Measurements from ENCODE around the gene NDUFAF8. TPM values are rescaled to one million over a fixed set of nuclear protein-coding genes. Genes with fewer than 3 reads are reported as not detected.

NDUFAF8 gene
- total RNA-seq, 1 experiment from 2014 or later: 65.0 TPM

GRCh38 chr17:81258292-81258691 lies 19.2 kb downstream of the NDUFAF8 start:
- Mint-ChIP-seq H3K27me3 (ENCODE audit: insufficient read depth, unreplicated experiment) (no peaks in the 10 kb centered on the region), H3K4me1 (ENCODE audit: low read depth, unreplicated experiment) (no peaks in the 10 kb centered on the region), H3K27ac (ENCODE audit: unreplicated experiment) (no peak overlapping the region), H3K36me3 (ENCODE audit: insufficient read depth, unreplicated experiment) (peaks cover 22% of the 10 kb centered on the region), H3K9me3 (ENCODE audit: unreplicated experiment) (no peaks in the 10 kb centered on the region), H3K4me3 (ENCODE audit: unreplicated experiment) (no peak overlapping the region)
- H3K27me3 ChIP-seq (replicated peaks; ENCODE audit: control insufficient read depth, insufficient read depth, low read length): no peaks in the 10 kb centered on the region
- H3K9me3 ChIP-seq: no peaks in the 10 kb centered on the region
- TF ChIP-seq CTCF (IDR thresholded peaks at IDR 0.05; ENCODE audit: insufficient read depth in 1 of 2, low read depth in 1 of 2, low read length in 1 of 2, severe bottlenecking in 1 of 2, unreplicated experiment in 1 of 2): no peak
- H3K4me3 ChIP-seq (ENCODE audit: low read depth, low read length): no peak overlapping the region
- DNase-seq: no peak
- ChIA-PET CTCF (no interaction called here), POLR2A (no interaction called here)
- intact Hi-C loops (cut with micrococcal nuclease; ENCODE audit: unreplicated experiment): loop anchor here (5.0 kb wide), 1 partner anchor 39 kb away; the partner anchor contains the start of gene SLC38A10
- no TSS peak for BruUV-seq (replicated peaks)
- no peaks in the 10 kb centered on the region for H3K4me1 ChIP-seq
- peaks cover 2% of the 10 kb centered on the region; the same call in 1 of the 2 replicates for H3K36me3 ChIP-seq (ENCODE audit: control insufficient read depth, insufficient read depth, low read length)

DNA sequence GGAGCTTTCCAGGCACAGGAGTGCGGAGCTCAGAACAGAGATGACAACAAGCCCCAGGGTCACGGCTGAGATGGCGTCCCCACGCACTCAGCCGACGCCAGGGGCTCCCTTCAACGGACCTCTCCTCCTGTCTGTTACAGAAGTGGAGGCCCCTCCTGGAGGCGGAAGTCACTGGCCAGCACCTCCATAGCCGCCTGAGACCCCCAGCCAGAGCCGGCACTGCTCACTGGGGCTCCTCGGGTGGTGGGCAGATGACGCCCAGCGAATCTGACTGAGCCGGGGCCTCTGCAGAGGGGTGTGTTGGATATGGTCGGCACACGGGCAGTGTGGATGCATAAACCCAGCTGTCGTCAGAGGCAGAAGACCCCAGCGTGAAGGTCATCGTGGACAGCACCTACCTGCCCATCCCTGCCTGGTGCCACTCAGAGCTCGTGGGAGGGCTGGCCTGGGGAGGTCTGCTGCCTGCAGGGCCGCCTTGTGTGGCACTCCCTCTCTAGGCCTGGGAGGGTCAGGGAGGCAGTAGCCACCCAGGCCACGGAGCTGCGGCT lies 20.0 kb downstream of the NDUFAF8 start:
- no TSS peak for BruUV-seq (replicated peaks)
- no peak overlapping the region for H3K4me3 ChIP-seq (ENCODE audit: low read depth, low read length)
- TF ChIP-seq CTCF (IDR thresholded peaks at IDR 0.05; ENCODE audit: insufficient read depth in 1 of 2, low read depth in 1 of 2, low read length in 1 of 2, severe bottlenecking in 1 of 2, unreplicated experiment in 1 of 2): no peak
- no peaks in the 10 kb centered on the region for H3K9me3 ChIP-seq
- Mint-ChIP-seq H3K27ac (ENCODE audit: unreplicated experiment) (no peak overlapping the region), H3K4me3 (ENCODE audit: unreplicated experiment) (no peak overlapping the region), H3K36me3 (ENCODE audit: insufficient read depth, unreplicated experiment) (peaks cover 18% of the 10 kb centered on the region), H3K4me1 (ENCODE audit: low read depth, unreplicated experiment) (no peaks in the 10 kb centered on the region), H3K9me3 (ENCODE audit: unreplicated experiment) (no peaks in the 10 kb centered on the region), H3K27me3 (ENCODE audit: insufficient read depth, unreplicated experiment) (no peaks in the 10 kb centered on the region)
- DNase-seq: no peak
- intact Hi-C loops (cut with micrococcal nuclease; ENCODE audit: unreplicated experiment): loop anchor here (5.0 kb wide), 1 partner anchor 38 kb away; the partner anchor contains the start of gene SLC38A10
- ChIA-PET CTCF (no interaction called here), POLR2A (no interaction called here)
- peaks cover 5% of the 10 kb centered on the region for H3K36me3 ChIP-seq (ENCODE audit: control insufficient read depth, insufficient read depth, low read length)
- no peaks in the 10 kb centered on the region for H3K27me3 ChIP-seq (replicated peaks; ENCODE audit: control insufficient read depth, insufficient read depth, low read length)
- no peaks in the 10 kb centered on the region for H3K4me1 ChIP-seq

GRCh38 chr17:81260171-81260570 lies 21.1 kb downstream of the NDUFAF8 start:
- H3K27ac Mint-ChIP-seq (ENCODE audit: unreplicated experiment): no peak overlapping the region
- Histone ChIP-seq H3K36me3 (ENCODE audit: control insufficient read depth, insufficient read depth, low read length) (peaks cover 5% of the 10 kb centered on the region), H3K4me1 (no peaks in the 10 kb centered on the region), H3K27me3 (replicated peaks; ENCODE audit: control insufficient read depth, insufficient read depth, low read length) (no peaks in the 10 kb centered on the region), H3K4me3 (ENCODE audit: low read depth, low read length) (no peak overlapping the region), H3K9me3 (no peaks in the 10 kb centered on the region)
- no peaks in the 10 kb centered on the region for H3K4me1 Mint-ChIP-seq (ENCODE audit: low read depth, unreplicated experiment)
- no peaks in the 10 kb centered on the region for H3K9me3 Mint-ChIP-seq (ENCODE audit: unreplicated experiment)
- no peak for TF ChIP-seq CTCF (IDR thresholded peaks at IDR 0.05; ENCODE audit: insufficient read depth in 1 of 2, low read depth in 1 of 2, low read length in 1 of 2, severe bottlenecking in 1 of 2, unreplicated experiment in 1 of 2)
- H3K36me3 Mint-ChIP-seq (ENCODE audit: insufficient read depth, unreplicated experiment): peaks cover 19% of the 10 kb centered on the region
- intact Hi-C loops (cut with micrococcal nuclease; ENCODE audit: unreplicated experiment): no loop called here
- no TSS peak for BruUV-seq (replicated peaks)
- POLR2A ChIA-PET: no interaction called here
- no peak overlapping the region for H3K4me3 Mint-ChIP-seq (ENCODE audit: unreplicated experiment)
- CTCF ChIA-PET: interaction anchor here (0.7 kb wide), 1 partner anchor 15 kb away, joined by 3 read pairs; no protein-coding TSS in a partner anchor
- DNase-seq: no peak
- H3K27me3 Mint-ChIP-seq (ENCODE audit: insufficient read depth, unreplicated experiment): no peaks in the 10 kb centered on the region
